Endothelial cell of umbilical vein (primary cell): ENCODE data around the gene UGT1A7. TPM values are rescaled to one million over a fixed set of nuclear protein-coding genes. Genes with fewer than 3 reads are reported as not detected.

Source experiments
- BruUV-seq: library from RNA; stranded (reverse); fragments of 400-500 nt; replicated peaks from 2 replicates; lab custom pipeline; 2021; lab: Mats Ljungman, UMichigan
- CTCF ChIA-PET: fragments of 300-600, 350-600 bp; sonication (Branson Sonifier 250); formaldehyde crosslinking; loops from one replicate; lab custom pipeline; 2021; ENCODE audit warnings: antibody characterized with exemption, inconsistent platforms; lab: Charles Lee
- POLR2A ChIA-PET: fragments of 300-600, 350-600 bp; sonication (Branson Sonifier 250); formaldehyde crosslinking; loops from one replicate; lab custom pipeline; 2021; ENCODE audit warnings: antibody characterized with exemption, inconsistent platforms; lab: Charles Lee
- DNase-seq: peaks from one replicate; pipeline ENCODE4 v3.0.0-alpha.2; 2011; ENCODE audit warnings: low read depth, low spot score
- FAIRE-seq: peaks from 2 replicates; lab custom pipeline; 2011; peaks lifted over from hg19 to GRCh38; lab: Jason Lieb, UNC
- H2AFZ ChIP-seq: 2 replicates; pipeline ENCODE4 v1.6.0; 2012; ENCODE audit warnings: low read depth, low read length, control low read depth, inconsistent platforms
- H3K27ac ChIP-seq: 2 replicates; pipeline ENCODE4 v1.5.1; 2011; ENCODE audit warnings: low read depth, mild to moderate bottlenecking, control low read depth, low read length, moderate library complexity; ENCODE audit not compliant: insufficient read depth
- H3K27me3 ChIP-seq, 2 experiments: 2 replicates each; pipeline versions ENCODE4 v1.6.0 to v1.6.1; 2011; ENCODE audit warnings: low read length in 2 of 2, mixed read lengths in 1 of 2; ENCODE audit not compliant: control insufficient read depth in 2 of 2, insufficient read depth in 2 of 2
- H3K36me3 ChIP-seq, 2 experiments: 2 replicates in 1 of 2; 3 replicates in 1 of 2; pipeline ENCODE4 v1.5.1; 2011; ENCODE audit warnings: low read length in 2 of 2, mild to moderate bottlenecking in 1 of 2, moderate library complexity in 1 of 2; ENCODE audit not compliant: control insufficient read depth in 2 of 2, insufficient read depth in 2 of 2; ENCODE audit errors: extremely low read depth in 1 of 2
- H3K4me1 ChIP-seq: 3 replicates; pipeline ENCODE4 v1.5.1; 2011; ENCODE audit warnings: mild to moderate bottlenecking, low read length; ENCODE audit not compliant: control insufficient read depth, insufficient read depth; ENCODE audit errors: extremely low read depth
- H3K4me2 ChIP-seq: 2 replicates; pipeline ENCODE4 v1.6.1; 2011; ENCODE audit warnings: low read length, control low read depth, mixed read lengths; ENCODE audit not compliant: insufficient read depth
- H3K4me3 ChIP-seq, 3 experiments: fragments of 200-600 bp in 1 of 3; sonication (generic), shearing (Covaris generic) in 1 of 3; replicated peaks in 1 of 3; 2 replicates each; pipeline ENCODE4 v1.5.1; 2011 to 2016; ENCODE audit warnings: control low read depth in 3 of 3, low read length in 3 of 3, mild to moderate bottlenecking in 2 of 3, inconsistent platforms in 1 of 3, low read depth in 1 of 3, moderate library complexity in 1 of 3; ENCODE audit not compliant: insufficient read depth in 1 of 3
- H3K79me2 ChIP-seq: 2 replicates; pipeline ENCODE4 v1.6.0; 2012; ENCODE audit warnings: low read length, inconsistent platforms; ENCODE audit not compliant: control insufficient read depth, insufficient read depth
- H3K9ac ChIP-seq: replicated peaks from 2 replicates; pipeline ENCODE3; 2011; ENCODE audit warnings: low read length, control low read depth; ENCODE audit not compliant: insufficient read depth; ENCODE audit errors: extremely low read depth
- H3K9me1 ChIP-seq: replicated peaks from 3 replicates; pipeline ENCODE4 v1.6.0; 2011; ENCODE audit warnings: mild to moderate bottlenecking, low read length; ENCODE audit not compliant: control insufficient read depth, insufficient read depth; ENCODE audit errors: extremely low read depth
- H3K9me3 ChIP-seq: replicated peaks from 2 replicates; pipeline ENCODE4 v1.5.1; 2012; ENCODE audit warnings: low read length, inconsistent platforms; ENCODE audit not compliant: control insufficient read depth, insufficient read depth
- H4K20me1 ChIP-seq: replicated peaks from 2 replicates; pipeline ENCODE3; 2011; ENCODE audit warnings: mild to moderate bottlenecking, low read length; ENCODE audit not compliant: control insufficient read depth, insufficient read depth; ENCODE audit errors: extremely low read depth
- CTCF ChIP-seq, 2 donors: IDR thresholded peaks; 1 replicate in 1 of 2; 2 replicates in 1 of 2; pipeline ENCODE4 v1.5.1; 2011; ENCODE audit warnings: low read length in 2 of 2, mild to moderate bottlenecking in 2 of 2, moderate library complexity in 2 of 2, control low read depth in 1 of 2, inconsistent platforms in 1 of 2, low read depth in 1 of 2; ENCODE audit not compliant: insufficient read depth in 1 of 2; ENCODE audit errors: extremely low read depth in 1 of 2
- EZH2 ChIP-seq: IDR thresholded peaks from 2 replicates; pipeline ENCODE4 v1.6.1; 2012; ENCODE audit warnings: borderline replicate concordance, low read depth, mild to moderate bottlenecking, moderate library complexity, low read length, inconsistent platforms; ENCODE audit not compliant: severe bottlenecking
- FOS ChIP-seq: IDR thresholded peaks from 2 replicates; pipeline ENCODE4 v1.6.1; 2011; ENCODE audit warnings: mild to moderate bottlenecking, low read length, moderate library complexity, borderline replicate concordance; ENCODE audit not compliant: insufficient read depth
- GATA2 ChIP-seq: IDR thresholded peaks from 2 replicates; pipeline ENCODE4 v1.7.0; 2011; ENCODE audit warnings: low read depth, mild to moderate bottlenecking, moderate library complexity, mixed read lengths, low read length; ENCODE audit not compliant: insufficient read length, insufficient read depth
- JUN ChIP-seq: IDR thresholded peaks from 2 replicates; pipeline ENCODE4 v1.6.1; 2011; ENCODE audit warnings: borderline replicate concordance, low read depth; ENCODE audit not compliant: insufficient read length, insufficient read depth
- MAX ChIP-seq: IDR thresholded peaks from 2 replicates; pipeline ENCODE4 v1.6.1; 2011; ENCODE audit not compliant: insufficient read depth, insufficient read length
- MYC ChIP-seq: IDR thresholded peaks from one replicate; pipeline ENCODE4 v1.6.1; 2011; ENCODE audit warnings: mild to moderate bottlenecking, low read depth, low read length
- POLR2A ChIP-seq: IDR thresholded peaks from 2 replicates; pipeline ENCODE4 v1.6.1; 2012; ENCODE audit warnings: low read depth, mild to moderate bottlenecking, control low read depth, low read length
- POLR2AphosphoS5 ChIP-seq: IDR thresholded peaks from 2 replicates; pipeline ENCODE4 v1.6.1; 2012; ENCODE audit warnings: low read depth, mild to moderate bottlenecking, control low read depth, low read length, moderate library complexity; ENCODE audit not compliant: insufficient read depth
- dilution Hi-C: fragments of 300-500 bp; cut with MboI; formaldehyde crosslinking; loops from one replicate; pipeline ENCODE4 v1.15.0; 2019; ENCODE audit warnings: low sequenced_read_pairs; ENCODE audit not compliant: extremely low pct_ligation_motif_present
- intact Hi-C: fragments of 100-400 bp; cut with micrococcal nuclease; formaldehyde crosslinking; loops from one replicate; pipeline ENCODE4 v1.10.0; 2022
- polyA plus RNA-seq, 4 experiments: library from polyadenylated mRNA; depleted of rRNA in 3 of 4; stranded (reverse) in 3 of 4; unstranded in 1 of 4; fragments of >200 nt; gene quantifications; 2 replicates each; pipeline versions ENCODE4 v1.2.1 to v1.2.3, GENCODE V29; 2011 to 2012; ENCODE audit warnings: missing spikeins in 1 of 4
- total RNA-seq: library from RNA; stranded (reverse); gene quantifications from 2 replicates; pipeline ENCODE4 v1.2.3, GENCODE V29; 2021

Gene UGT1A7
- total and polyA plus RNA-seq, 2 donors (not counting 3 experiments of a cell fraction or from before 2014, with no cell fraction given): not detected

DNA sequence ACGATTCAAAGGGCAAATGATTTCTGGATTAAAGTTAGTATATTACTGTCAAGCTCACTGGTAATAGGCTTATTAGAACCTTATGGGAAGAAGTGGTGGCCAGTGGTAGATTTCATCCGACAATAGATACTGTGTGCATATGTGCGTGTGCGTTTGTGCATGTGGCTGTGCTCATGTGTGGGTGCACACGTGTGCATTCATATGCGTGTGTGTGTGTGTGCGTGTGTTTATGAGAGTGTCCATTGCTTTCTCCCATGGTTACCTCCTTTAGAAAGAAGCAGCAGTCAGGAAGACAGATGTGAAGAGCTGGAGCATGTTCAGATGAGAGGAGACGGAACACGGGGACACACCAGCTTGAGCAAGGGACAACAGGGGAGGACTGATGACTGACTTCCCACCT is 87.6 kb downstream of the UGT1A7 start:
- Histone ChIP-seq H3K36me3 (no peaks in the 10 kb centered on the region), H2AFZ (no peak overlapping the region), H3K27ac (no peak overlapping the region), H3K4me1 (no peaks in the 10 kb centered on the region), H3K4me3 (no peak overlapping the region), H3K9me1 (no peaks in the 10 kb centered on the region), H3K9ac (no peak overlapping the region), H4K20me1 (no peaks in the 10 kb centered on the region), H3K4me2 (no peak overlapping the region), H3K27me3 (no peaks in the 10 kb centered on the region), H3K9me3 (no peaks in the 10 kb centered on the region), H3K79me2 (no peaks in the 10 kb centered on the region)
- no peak for DNase-seq
- TF ChIP-seq JUN: no peak
- TF ChIP-seq MAX: no peak
- no peak for TF ChIP-seq POLR2A
- no peak for TF ChIP-seq POLR2AphosphoS5
- TF ChIP-seq EZH2: no peak
- TF ChIP-seq GATA2: no peak
- no peak for TF ChIP-seq MYC
- TF ChIP-seq FOS: no peak
- TF ChIP-seq CTCF (IDR thresholded peaks at IDR 0.05; ENCODE audit: extremely low read depth in 1 of 2, insufficient read depth in 1 of 2, low read depth in 1 of 2, low read length in 2 of 2): no peak
- CTCF ChIA-PET: no interaction called here
- intact Hi-C loops (no loop called here), dilution Hi-C loops (no loop called here)
- POLR2A ChIA-PET: no interaction called here
- FAIRE-seq: no peak
- BruUV-seq: no TSS peak
